ENCODE data around the gene NEFH.

The NEFH gene

DNA sequence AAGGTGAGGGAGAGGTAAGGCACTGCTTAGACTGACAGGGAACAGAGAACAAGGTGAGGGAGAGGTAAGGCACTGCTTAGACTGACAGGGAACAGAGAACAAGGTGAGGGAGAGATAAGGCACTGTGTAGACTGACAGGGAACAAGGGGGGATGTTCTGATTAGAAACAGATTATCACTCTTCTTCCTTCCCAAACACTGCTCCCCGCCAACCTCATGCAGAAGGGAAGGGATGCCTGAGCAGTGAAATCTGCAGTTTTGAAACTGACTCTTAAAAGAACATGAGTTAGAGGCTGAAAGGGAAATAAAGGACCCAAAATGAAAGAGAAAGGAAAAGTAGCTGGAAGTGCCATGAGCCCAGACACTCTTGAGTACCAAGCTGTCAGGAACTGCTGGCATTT is 29.8 kb downstream of the NEFH start:
- no peak for DNase-seq

GRCh38 chr22:29510542-29510941 is 30.5 kb downstream of the NEFH start:
- DNase-seq = no peak

DNA sequence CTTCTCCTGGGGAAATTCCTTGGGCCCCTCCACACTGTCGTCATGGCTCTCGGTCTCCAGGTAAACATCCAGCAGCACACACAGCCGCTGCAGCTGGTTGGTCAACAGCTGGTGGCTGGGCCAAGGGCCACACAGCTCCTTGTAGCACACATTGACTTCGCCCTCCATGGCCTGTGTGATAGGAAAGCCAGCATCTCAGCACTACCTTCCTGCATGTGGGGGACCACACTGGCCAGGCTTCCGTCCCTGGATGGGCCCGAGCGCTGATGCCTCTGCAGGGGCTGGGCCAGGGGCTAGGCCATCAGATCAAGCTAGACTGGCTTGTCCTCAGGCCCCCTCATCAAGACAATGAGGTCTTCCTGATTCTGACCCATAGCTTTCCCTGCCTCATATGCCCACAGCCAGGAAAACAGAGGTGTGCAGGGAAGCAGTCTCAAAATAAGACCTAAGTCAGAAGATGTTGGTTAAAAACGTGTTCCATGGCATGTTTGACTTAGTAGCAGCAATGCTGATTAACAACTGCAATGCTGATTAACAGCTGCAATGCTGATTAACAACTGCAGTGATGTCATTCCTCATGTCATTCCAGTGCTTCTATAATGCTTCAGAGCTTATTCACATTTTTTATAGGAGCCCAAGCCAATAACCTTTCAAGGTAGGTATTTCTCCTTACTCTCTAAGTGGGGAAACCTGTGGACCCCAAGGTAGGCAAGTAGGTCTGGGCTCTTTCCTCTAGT is 31.3 kb downstream of the NEFH start:
- DNase-seq = no peak

DNA sequence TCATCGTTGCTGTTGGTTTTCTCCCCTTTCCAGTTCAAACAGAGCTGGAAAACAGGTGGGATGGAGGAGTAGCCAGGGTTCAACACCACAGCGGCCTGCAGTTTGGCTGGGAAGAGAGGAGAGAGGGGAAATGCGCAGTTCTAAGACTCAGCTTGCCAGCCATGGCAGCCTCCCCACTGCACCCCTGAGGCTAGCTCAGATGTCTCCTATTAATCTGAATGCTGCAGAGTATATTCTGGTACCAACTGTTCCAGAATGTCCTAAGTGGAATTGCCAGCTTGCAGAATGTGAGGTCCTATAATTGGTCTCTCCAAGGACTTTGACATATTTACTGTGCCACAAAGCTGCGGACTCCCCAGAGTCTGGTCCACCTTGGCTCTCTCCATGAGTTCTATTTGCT is 32.0 kb downstream of the NEFH start:
- DNase-seq = no peak

- DNase-seq = no peak
Measured at GRCh38 chr22:29517215-29517908, 37.3 kb downstream of the NEFH start.

GRCh38 chr22:29518427-29518826 is 38.4 kb downstream of the NEFH start:
- DNase-seq = no peak

DNA sequence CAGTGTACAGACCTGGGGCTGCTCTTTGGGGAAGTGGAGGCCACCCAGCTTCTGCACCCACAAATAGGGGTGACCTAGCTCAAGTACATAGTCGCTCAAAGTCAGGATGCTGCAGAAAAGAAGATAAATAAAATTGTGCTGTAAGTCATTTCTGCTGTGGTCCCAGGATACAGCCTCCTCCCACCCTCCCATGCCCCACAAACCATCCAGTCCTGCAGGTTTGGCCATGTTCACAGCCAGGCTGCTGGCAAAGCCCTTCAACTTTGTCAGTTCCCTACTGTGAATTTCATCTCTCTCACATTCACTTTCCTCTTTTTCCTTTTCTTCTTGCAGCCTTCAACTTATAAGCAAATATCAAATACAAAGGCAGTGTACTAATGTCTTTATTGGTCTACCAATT is 40.0 kb downstream of the NEFH start:
- DNase-seq = no peak

GRCh38 chr22:29520851-29521250 is 40.8 kb downstream of the NEFH start:
- no peak for DNase-seq

GRCh38 chr22:29521526-29521925 is 41.5 kb downstream of the NEFH start:
- no peak for DNase-seq

GRCh38 chr22:29523761-29524160 is 43.7 kb downstream of the NEFH start:
- DNase-seq = no peak

DNA sequence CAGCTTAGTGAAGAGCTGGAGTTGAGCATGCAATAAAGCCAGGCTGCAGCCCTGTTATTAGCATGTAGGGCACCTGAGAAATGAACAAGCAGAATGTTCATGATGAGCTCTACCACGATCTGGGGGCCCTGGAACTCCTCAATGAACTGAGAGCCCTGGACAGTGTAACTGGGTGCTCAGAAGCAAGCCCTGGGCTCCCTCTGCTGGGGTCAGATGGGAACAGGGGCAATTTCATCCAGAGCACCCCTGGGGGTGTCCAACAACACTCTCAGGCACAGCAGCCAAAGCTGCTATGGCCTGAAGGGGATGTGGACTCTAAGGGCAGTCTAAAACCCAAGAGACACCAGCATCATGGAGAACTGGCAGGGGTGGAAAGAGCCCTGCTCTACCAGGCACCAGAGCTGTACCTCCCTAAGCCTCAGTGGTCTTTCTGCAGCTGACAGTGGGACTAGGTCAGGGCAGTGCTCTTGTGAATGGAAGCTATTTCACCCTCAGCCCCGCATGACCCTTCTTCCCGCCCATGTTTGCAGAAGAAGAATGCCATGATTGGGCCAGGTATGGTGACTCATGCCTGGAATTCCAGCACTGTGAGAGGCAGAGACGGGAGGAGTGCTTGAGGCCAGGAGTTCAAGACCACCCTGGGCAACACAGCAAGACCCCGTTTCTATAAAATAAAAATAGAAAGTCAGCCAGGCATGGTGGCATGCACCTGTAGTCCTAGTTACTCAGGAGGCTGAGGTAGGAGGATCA is 44.6 kb downstream of the NEFH start:
- DNase-seq = no peak

DNA sequence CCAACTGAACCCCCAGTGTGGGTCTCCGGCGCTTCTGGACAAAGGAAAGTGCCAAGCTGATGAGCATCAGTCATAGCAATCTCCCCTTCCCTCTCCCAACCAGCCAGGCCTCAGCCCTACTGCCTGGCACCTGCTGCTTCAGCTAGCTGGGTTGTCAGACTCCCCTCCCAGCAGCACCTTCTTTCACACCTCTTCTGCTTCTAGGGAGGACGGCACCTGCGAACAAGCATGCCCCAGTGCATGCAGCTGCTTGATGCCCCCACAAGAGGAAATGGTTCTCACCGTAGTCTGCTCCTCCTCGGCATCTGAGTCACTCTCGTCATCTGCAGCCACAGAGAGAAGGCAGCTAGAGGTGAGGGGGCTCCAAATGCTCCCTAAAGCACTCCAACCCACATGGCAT is 48.1 kb downstream of the NEFH start:
- no peak for DNase-seq

DNA sequence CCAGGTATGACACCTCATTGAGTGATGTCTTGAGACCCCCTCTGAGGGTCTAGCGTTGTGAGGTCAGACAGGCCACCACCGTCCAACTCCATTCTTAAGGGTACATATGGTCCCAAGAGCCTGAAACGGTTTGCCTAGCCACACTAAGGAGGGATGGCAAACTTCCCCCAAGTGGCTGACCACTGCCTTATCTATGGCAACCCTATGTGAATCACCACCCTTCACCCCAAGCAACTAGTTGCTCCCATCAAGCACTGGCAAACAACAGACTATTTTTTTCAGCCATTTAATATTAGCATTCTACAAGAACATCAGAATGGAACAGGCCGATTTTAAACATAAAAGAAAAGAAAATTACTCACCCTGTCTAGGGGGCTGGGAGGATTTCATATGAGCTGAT is 50.7 kb downstream of the NEFH start:
- no peak for DNase-seq

DNA sequence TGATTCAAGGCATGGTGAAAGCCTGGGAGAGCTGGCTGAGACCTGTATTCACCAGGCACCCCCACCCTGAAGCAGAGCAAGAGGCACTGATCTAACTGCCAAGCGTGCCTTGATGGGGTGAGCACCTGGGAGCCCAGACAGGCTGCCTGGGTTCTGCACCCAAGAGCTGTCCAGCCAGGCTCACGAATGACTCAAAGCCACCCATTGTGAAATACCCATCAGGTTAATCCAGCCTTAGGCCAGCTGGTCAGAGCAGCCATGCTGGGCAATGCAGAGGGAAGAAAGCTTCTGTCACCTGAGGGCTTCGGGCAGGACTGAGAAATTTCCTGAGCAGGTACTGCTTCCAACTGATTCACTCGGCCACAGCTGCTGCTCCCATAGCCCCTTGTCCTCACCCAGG is 51.4 kb downstream of the NEFH start:
- DNase-seq = no peak

DNA sequence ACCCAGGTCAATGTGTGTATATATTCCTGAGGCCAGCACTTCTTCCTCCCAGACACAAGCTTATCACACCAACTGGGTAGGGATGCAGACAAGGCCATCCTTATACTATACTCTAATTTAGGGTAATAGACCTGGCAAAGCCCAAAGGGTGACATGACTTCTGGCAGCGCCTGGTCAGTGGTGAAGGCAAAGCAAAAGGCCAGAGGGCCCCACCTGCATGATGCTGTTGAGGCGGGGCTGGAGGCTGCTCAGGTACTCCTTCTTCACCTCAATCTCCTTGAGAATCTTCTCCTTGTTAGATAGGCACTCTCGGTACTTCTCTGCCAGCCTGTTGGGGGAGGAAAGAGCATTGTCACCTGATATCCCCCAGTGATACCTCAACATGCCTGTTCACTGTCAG is 56.4 kb downstream of the NEFH start:
- DNase-seq = no peak

DNA sequence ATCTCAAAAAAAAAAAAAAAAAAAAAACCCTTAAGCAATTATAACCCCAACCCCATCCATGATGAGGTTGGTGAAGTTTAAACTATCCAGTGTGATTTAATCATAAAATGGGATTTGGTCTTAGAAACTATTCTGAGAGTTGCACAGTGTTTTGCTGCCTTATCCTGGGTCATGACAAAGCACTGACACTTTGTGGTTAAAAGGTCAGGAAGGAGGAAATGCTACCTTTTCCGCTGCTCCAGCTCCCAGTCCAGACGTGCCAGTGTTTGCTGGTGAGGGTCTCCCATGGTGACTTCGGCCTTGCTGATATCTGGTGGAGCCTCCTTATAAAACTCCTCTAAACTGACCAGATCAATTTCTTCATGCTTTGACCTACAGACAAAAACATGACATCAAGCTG is 59.1 kb downstream of the NEFH start:
- DNase-seq = no peak
